Measurements from ENCODE around the gene ITSN1. TPM values are rescaled to one million over a fixed set of nuclear protein-coding genes. Genes with fewer than 3 reads are reported as not detected.

ITSN1 gene
- total and polyA plus RNA-seq, 8 donors, result 6.0 to 83.5 (median 25.4) TPM

GRCh38 chr21:33849834-33850233, 207.5 kb downstream of the ITSN1 start:
- no peak overlapping the region for H3K4me3 ChIP-seq
- TF ChIP-seq POLR2A (IDR thresholded peaks at IDR 0.05) (no peak), POLR2AphosphoS5 (IDR thresholded peaks at IDR 0.05) (no peak), EP300 (IDR thresholded peaks at IDR 0.05) (no peak)
- TF ChIP-seq, protein P1, sequence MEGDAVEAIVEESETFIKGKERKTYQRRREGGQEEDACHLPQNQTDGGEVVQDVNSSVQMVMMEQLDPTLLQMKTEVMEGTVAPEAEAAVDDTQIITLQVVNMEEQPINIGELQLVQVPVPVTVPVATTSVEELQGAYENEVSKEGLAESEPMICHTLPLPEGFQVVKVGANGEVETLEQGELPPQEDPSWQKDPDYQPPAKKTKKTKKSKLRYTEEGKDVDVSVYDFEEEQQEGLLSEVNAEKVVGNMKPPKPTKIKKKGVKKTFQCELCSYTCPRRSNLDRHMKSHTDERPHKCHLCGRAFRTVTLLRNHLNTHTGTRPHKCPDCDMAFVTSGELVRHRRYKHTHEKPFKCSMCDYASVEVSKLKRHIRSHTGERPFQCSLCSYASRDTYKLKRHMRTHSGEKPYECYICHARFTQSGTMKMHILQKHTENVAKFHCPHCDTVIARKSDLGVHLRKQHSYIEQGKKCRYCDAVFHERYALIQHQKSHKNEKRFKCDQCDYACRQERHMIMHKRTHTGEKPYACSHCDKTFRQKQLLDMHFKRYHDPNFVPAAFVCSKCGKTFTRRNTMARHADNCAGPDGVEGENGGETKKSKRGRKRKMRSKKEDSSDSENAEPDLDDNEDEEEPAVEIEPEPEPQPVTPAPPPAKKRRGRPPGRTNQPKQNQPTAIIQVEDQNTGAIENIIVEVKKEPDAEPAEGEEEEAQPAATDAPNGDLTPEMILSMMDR (IDR thresholded peaks at IDR 0.05), result no peak

DNA sequence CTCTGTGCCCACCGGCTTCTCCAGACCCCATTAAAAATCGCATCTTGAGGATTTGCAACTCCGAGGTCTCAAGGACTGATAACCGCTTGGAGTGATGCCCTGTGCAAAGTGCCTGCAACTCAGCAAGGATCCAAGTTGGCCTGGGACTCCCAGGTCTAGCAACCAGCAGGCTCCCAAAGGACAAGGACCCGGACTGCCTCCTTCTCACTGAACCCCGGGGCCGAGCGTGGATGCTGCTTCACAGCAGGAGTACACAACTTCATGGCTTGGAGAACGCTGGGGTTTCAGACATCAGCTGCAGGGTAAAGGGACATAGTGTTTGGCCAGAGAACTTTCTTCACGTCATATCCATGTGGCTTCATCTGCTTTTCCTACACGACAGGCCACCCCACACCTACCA, 208.1 kb downstream of the ITSN1 start:
- Histone ChIP-seq H3K9me3 (no peaks in the 10 kb centered on the region), H3K4me3 (no peak overlapping the region), H3K36me3 (no peaks in the 10 kb centered on the region), H3K27me3 (no peaks in the 10 kb centered on the region), H3K4me1 (no peaks in the 10 kb centered on the region), H3K27ac (no peak overlapping the region)
- no peak for DNase-seq
- TF ChIP-seq POLR2AphosphoS5 (IDR thresholded peaks at IDR 0.05) (no peak), EP300 (IDR thresholded peaks at IDR 0.05) (no peak), POLR2A (IDR thresholded peaks at IDR 0.05) (no peak)
- TF ChIP-seq, protein P1 (IDR thresholded peaks at IDR 0.05), result no peak
- 84 to 92% (median 86%) methylated on average over 11 of the region's 11 CpGs for WGBS, 5 donors
- intact Hi-C loops (cut with DNase I; ENCODE audit: low total_unique reads), result no loop called here

More at GRCh38 chr21:33849834-33850233, 207.5 kb downstream of the ITSN1 start:
- H3K27ac ChIP-seq, result no peak overlapping the region
- no peaks in the 10 kb centered on the region for H3K9me3 ChIP-seq
- intact Hi-C loops (cut with DNase I; ENCODE audit: low total_unique reads), result no loop called here
- DNase-seq, result no peak
- H3K4me1 ChIP-seq, result no peaks in the 10 kb centered on the region
- no peaks in the 10 kb centered on the region for H3K36me3 ChIP-seq
- no peaks in the 10 kb centered on the region for H3K27me3 ChIP-seq

GRCh38 chr21:33850985-33851384, 208.7 kb downstream of the ITSN1 start:
- intact Hi-C loops (cut with DNase I; ENCODE audit: low total_unique reads), result no loop called here
- Histone ChIP-seq H3K27ac (no peak overlapping the region), H3K9me3 (no peaks in the 10 kb centered on the region), H3K27me3 (no peaks in the 10 kb centered on the region), H3K4me3 (no peak overlapping the region), H3K4me1 (no peaks in the 10 kb centered on the region), H3K36me3 (no peaks in the 10 kb centered on the region)
- 84 to 88% (median 85%) methylated on average over 9 of the region's 9 CpGs for WGBS, 5 donors
- TF ChIP-seq POLR2A (IDR thresholded peaks at IDR 0.05), result no peak
- TF ChIP-seq, protein P1 (IDR thresholded peaks at IDR 0.05), result no peak
- no peak for TF ChIP-seq EP300 (IDR thresholded peaks at IDR 0.05)
- no peak for TF ChIP-seq POLR2AphosphoS5 (IDR thresholded peaks at IDR 0.05)
- no peak for DNase-seq

- TF ChIP-seq POLR2AphosphoS5 (IDR thresholded peaks at IDR 0.05), result no peak
- TF ChIP-seq EP300 (IDR thresholded peaks at IDR 0.05), result no peak
- TF ChIP-seq, protein P1 (IDR thresholded peaks at IDR 0.05), result no peak
- no peak for TF ChIP-seq POLR2A (IDR thresholded peaks at IDR 0.05)
- Histone ChIP-seq H3K9me3 (no peaks in the 10 kb centered on the region), H3K27me3 (no peaks in the 10 kb centered on the region), H3K36me3 (no peaks in the 10 kb centered on the region), H3K4me3 (no peak overlapping the region), H3K27ac (no peak overlapping the region), H3K4me1 (no peaks in the 10 kb centered on the region)
- DNase-seq, result no peak
- intact Hi-C loops (cut with DNase I; ENCODE audit: low total_unique reads), result no loop called here
- WGBS, 5 donors, result 76 to 84% (median 82%) methylated on average over 6 of the region's 6 CpGs
Measured at GRCh38 chr21:33852485-33852884, 210.2 kb downstream of the ITSN1 start.
